ENCODE results near the gene OR13D1. TPM values are rescaled to one million over a fixed set of nuclear protein-coding genes. Genes with fewer than 3 reads are reported as not detected.
A peak's percentile ranks its signal among the peaks of the same experiment; 100 is the strongest.

Gene OR13D1
- total RNA-seq, 1 donor from 2014 or later, result not detected

DNA sequence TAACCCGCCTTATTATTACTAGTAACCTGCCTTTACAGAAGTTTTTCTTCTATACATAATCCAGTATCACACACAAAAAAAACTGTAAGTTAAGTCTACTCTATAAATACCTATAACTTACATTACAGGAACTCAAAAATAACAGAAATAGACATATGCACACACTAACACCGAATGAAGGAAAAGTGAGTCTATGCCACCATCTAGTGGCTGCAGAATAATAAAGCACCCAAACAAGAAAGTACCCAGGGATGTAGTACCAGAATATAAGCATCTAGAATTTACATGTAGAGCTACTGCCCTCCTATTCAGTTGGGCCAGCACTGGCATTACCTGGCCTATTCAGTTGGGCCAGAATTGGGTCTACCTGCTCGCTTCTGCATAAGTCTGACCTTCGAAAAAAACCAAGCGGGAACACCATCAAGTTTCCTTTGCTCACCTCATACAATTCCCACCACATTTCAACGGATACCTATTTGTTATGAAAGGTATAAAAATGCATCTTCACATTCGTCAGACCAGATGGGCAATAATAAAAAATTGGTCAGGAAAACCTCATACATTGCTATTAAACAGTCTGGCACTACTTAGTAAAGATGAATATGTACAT is 49.2 kb downstream of the OR13D1 start:
- peaks cover 3% of the 10 kb centered on the region for H3K27me3 Mint-ChIP-seq (ENCODE audit: unreplicated experiment)
- peaks cover 6% of the 10 kb centered on the region for H3K9me3 Mint-ChIP-seq (ENCODE audit: unreplicated experiment)
- peaks cover 4% of the 10 kb centered on the region for H3K4me1 Mint-ChIP-seq (ENCODE audit: low read depth, unreplicated experiment)
- DNase-seq, result no peak
- TF ChIP-seq, protein P1, sequence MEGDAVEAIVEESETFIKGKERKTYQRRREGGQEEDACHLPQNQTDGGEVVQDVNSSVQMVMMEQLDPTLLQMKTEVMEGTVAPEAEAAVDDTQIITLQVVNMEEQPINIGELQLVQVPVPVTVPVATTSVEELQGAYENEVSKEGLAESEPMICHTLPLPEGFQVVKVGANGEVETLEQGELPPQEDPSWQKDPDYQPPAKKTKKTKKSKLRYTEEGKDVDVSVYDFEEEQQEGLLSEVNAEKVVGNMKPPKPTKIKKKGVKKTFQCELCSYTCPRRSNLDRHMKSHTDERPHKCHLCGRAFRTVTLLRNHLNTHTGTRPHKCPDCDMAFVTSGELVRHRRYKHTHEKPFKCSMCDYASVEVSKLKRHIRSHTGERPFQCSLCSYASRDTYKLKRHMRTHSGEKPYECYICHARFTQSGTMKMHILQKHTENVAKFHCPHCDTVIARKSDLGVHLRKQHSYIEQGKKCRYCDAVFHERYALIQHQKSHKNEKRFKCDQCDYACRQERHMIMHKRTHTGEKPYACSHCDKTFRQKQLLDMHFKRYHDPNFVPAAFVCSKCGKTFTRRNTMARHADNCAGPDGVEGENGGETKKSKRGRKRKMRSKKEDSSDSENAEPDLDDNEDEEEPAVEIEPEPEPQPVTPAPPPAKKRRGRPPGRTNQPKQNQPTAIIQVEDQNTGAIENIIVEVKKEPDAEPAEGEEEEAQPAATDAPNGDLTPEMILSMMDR (IDR thresholded peaks at IDR 0.05; ENCODE audit: partially characterized antibody, unreplicated experiment), result peak; percentile 76
- H3K27ac Mint-ChIP-seq (ENCODE audit: unreplicated experiment), result no peak overlapping the region
- no peaks in the 10 kb centered on the region for H3K36me3 Mint-ChIP-seq (ENCODE audit: unreplicated experiment)
- H3K4me3 Mint-ChIP-seq (ENCODE audit: unreplicated experiment), result no peak overlapping the region

Other genes starting within 250 kb of the OR13D1 start
- gene OR13F1, start 190.3 kb upstream of the OR13D1 start, total RNA-seq (ENCODE audit: unreplicated experiment), result not detected
- not detected for gene OR13C4, start 167.3 kb upstream of the OR13D1 start, total RNA-seq (ENCODE audit: unreplicated experiment)
- gene OR13C3, start 157.7 kb upstream of the OR13D1 start, total RNA-seq (ENCODE audit: unreplicated experiment), result not detected
- gene OR13C8, start 125.3 kb upstream of the OR13D1 start, total RNA-seq (ENCODE audit: unreplicated experiment), result not detected
- gene OR13C5, start 95.1 kb upstream of the OR13D1 start, total RNA-seq (ENCODE audit: unreplicated experiment), result not detected
- not detected for gene OR13C2, start 88.9 kb upstream of the OR13D1 start, total RNA-seq (ENCODE audit: unreplicated experiment)
- gene OR13C9, start 76.3 kb upstream of the OR13D1 start, total RNA-seq (ENCODE audit: unreplicated experiment), result not detected
- gene NIPSNAP3A, start 53.2 kb downstream of the OR13D1 start, total RNA-seq (ENCODE audit: unreplicated experiment), result 28.0 TPM
- gene NIPSNAP3B, start 69.6 kb downstream of the OR13D1 start, total RNA-seq (ENCODE audit: unreplicated experiment), result 2.8 TPM
- 146 TPM for gene ABCA1, start 233.6 kb downstream of the OR13D1 start, total RNA-seq (ENCODE audit: unreplicated experiment)

Data from glutamatergic neuron (in vitro differentiated cells).